ENCODE measurements around the gene ANTXRL. TPM values are rescaled to one million over a fixed set of nuclear protein-coding genes. Genes with fewer than 3 reads are reported as not detected.
"Not testable (repeated sequence)": the region's sequence is repeated elsewhere in the genome, so short reads cannot be mapped to it uniquely, and the experiment has no call there.

ANTXRL gene
- total RNA-seq, 1 experiment from 2014 or later = 0.26 TPM

DNA sequence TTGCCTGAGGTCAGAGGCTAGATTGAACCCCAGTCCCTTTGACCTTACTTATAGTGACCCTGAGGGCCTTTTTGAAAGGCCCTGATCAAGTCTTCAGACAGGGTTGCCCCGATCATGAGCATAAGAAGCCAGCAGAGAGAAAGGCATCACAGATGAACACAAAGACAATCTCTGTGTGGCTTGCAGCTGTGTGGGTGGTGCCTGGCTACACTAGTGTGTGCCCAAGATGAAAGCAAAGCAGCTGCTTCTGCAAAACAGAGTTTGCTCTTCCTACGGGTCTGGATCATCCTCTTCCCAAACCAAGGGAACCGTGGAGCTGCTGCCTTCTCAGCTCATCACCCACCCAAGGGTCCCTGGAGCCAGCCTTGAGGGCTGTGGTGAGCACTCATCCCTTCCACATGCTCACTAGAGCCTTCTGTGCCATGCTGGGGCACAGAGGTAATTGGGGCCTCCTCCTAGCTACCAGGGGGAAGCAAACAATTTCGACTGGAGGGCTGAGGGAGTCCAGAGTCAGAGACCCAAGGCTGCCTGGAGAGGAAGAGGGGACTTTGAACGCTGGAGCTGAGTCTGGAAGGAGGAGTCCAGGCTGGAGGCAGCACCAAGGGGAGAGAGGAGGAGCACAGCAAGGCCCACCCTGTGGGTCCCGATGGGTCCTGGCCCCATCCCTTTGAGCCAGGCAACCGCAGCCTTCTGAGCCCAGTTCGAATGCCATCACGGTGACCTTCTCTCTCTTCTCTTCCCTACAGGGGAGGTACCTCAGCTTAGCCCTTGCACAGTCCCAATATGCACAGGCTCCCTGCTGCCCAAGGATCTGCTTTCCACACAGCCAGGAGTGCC, 42.3 kb downstream of the ANTXRL start:
- DNase-seq = no peak
- Histone ChIP-seq H3K27ac (no peak overlapping the region), H3K4me2 (no peak overlapping the region), H2AFZ (no peak overlapping the region), H3K27me3 (ENCODE audit: insufficient read depth, low read depth) (no peaks in the 10 kb centered on the region), H3F3A (ENCODE audit: insufficient read depth, low read depth) (no peaks in the 10 kb centered on the region), H3K79me2 (ENCODE audit: low read depth) (no peaks in the 10 kb centered on the region), H3K4me3 (no peak overlapping the region), H3K4me1 (replicated peaks; ENCODE audit: insufficient read depth) (peaks cover 19% of the 10 kb centered on the region), H3K9me2 (ENCODE audit: insufficient read depth) (no peaks in the 10 kb centered on the region), H3K9me3 (ENCODE audit: insufficient read depth, low read depth) (no peaks in the 10 kb centered on the region), H3K36me3 (ENCODE audit: low read depth) (no peaks in the 10 kb centered on the region), H4K20me1 (ENCODE audit: insufficient read depth) (no peaks in the 10 kb centered on the region)
- ChIA-PET POLR2A (ENCODE audit: unreplicated experiment) (no interaction called here), CTCF (no interaction called here)
- TF ChIP-seq EZH2 (IDR thresholded peaks at IDR 0.05; ENCODE audit: low read depth) = no peak
- TF ChIP-seq, protein P1, sequence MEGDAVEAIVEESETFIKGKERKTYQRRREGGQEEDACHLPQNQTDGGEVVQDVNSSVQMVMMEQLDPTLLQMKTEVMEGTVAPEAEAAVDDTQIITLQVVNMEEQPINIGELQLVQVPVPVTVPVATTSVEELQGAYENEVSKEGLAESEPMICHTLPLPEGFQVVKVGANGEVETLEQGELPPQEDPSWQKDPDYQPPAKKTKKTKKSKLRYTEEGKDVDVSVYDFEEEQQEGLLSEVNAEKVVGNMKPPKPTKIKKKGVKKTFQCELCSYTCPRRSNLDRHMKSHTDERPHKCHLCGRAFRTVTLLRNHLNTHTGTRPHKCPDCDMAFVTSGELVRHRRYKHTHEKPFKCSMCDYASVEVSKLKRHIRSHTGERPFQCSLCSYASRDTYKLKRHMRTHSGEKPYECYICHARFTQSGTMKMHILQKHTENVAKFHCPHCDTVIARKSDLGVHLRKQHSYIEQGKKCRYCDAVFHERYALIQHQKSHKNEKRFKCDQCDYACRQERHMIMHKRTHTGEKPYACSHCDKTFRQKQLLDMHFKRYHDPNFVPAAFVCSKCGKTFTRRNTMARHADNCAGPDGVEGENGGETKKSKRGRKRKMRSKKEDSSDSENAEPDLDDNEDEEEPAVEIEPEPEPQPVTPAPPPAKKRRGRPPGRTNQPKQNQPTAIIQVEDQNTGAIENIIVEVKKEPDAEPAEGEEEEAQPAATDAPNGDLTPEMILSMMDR (conservative IDR thresholded peaks at IDR 0.05) = no peak
- intact Hi-C loops (cut with micrococcal nuclease; ENCODE audit: unreplicated experiment) = no loop called here
- no TSS peak for BruUV-seq (replicated peaks)

DNA sequence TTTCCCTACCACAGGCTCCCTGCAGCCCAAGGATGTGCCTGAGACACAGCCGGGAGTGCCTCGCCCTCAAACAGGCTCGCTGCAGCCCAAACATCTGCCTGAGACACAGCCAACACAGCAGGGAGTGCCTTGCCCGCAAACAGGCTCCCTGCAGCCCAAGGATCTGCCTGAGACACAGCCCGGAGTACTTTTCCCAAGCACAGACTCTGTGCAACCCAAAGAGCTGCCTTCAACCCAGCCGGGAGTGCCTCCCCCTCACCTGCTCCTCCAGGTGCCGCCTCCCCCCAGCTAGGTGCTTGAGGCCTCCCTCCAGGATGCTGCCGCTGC, 42.9 kb downstream of the ANTXRL start:
- Histone ChIP-seq H3K9me3 (ENCODE audit: insufficient read depth, low read depth) (no peaks in the 10 kb centered on the region), H3K36me3 (ENCODE audit: low read depth) (no peaks in the 10 kb centered on the region), H3K27me3 (ENCODE audit: insufficient read depth, low read depth) (no peaks in the 10 kb centered on the region), H3K4me2 (no peak overlapping the region), H3K4me1 (replicated peaks; ENCODE audit: insufficient read depth) (peaks cover 19% of the 10 kb centered on the region), H3K4me3 (no peak overlapping the region), H3F3A (ENCODE audit: insufficient read depth, low read depth) (no peaks in the 10 kb centered on the region), H3K27ac (no peak overlapping the region), H4K20me1 (ENCODE audit: insufficient read depth) (no peaks in the 10 kb centered on the region), H2AFZ (no peak overlapping the region), H3K79me2 (ENCODE audit: low read depth) (no peaks in the 10 kb centered on the region), H3K9me2 (ENCODE audit: insufficient read depth) (no peaks in the 10 kb centered on the region)
- no TSS peak for BruUV-seq (replicated peaks)
- ChIA-PET CTCF (no interaction called here), POLR2A (ENCODE audit: unreplicated experiment) (no interaction called here)
- intact Hi-C loops (cut with micrococcal nuclease; ENCODE audit: unreplicated experiment) = no loop called here
- no peak for TF ChIP-seq EZH2 (IDR thresholded peaks at IDR 0.05; ENCODE audit: low read depth)
- TF ChIP-seq, protein P1 (conservative IDR thresholded peaks at IDR 0.05) = no peak
- no peak for DNase-seq

DNA sequence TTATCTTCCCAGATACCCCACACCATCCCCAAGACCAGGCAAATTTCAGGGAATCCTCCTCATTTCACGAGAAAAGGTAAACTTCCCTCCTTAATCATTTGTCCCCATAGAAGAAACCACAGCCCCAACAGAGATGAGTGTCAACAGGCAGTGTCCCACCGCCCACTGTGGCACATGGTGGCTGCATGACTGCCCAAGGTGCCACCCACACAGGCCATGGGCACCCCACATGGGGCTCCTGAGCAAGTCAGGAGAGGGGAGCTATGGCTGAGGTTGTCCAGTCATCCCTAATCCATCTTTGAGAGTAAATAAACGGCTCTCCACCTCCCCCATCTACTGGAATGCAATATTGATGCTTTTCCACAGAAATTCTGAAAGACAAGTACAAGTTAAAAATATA, 44.1 kb downstream of the ANTXRL start:
- H3K36me3 ChIP-seq (ENCODE audit: low read depth) = no peaks in the 10 kb centered on the region
- H3F3A ChIP-seq (ENCODE audit: insufficient read depth, low read depth) = no peaks in the 10 kb centered on the region
- ChIA-PET CTCF (no interaction called here), POLR2A (ENCODE audit: unreplicated experiment) (no interaction called here)
- no peaks in the 10 kb centered on the region for H3K9me3 ChIP-seq (ENCODE audit: insufficient read depth, low read depth)
- no TSS peak for BruUV-seq (replicated peaks)
- no peaks in the 10 kb centered on the region for H3K9me2 ChIP-seq (ENCODE audit: insufficient read depth)
- H2AFZ ChIP-seq = no peak overlapping the region
- DNase-seq = no peak
- no peak overlapping the region for H3K4me3 ChIP-seq
- no peak overlapping the region for H3K27ac ChIP-seq
- H3K79me2 ChIP-seq (ENCODE audit: low read depth) = no peaks in the 10 kb centered on the region
- no peak overlapping the region for H3K4me2 ChIP-seq
- H3K4me1 ChIP-seq (replicated peaks; ENCODE audit: insufficient read depth) = peaks cover 7% of the 10 kb centered on the region
- H4K20me1 ChIP-seq (ENCODE audit: insufficient read depth) = no peaks in the 10 kb centered on the region
- intact Hi-C loops (cut with micrococcal nuclease; ENCODE audit: unreplicated experiment) = no loop called here
- no peak for TF ChIP-seq EZH2 (IDR thresholded peaks at IDR 0.05; ENCODE audit: low read depth)
- TF ChIP-seq, protein P1 (conservative IDR thresholded peaks at IDR 0.05) = no peak
- H3K27me3 ChIP-seq (ENCODE audit: insufficient read depth, low read depth) = no peaks in the 10 kb centered on the region

DNA sequence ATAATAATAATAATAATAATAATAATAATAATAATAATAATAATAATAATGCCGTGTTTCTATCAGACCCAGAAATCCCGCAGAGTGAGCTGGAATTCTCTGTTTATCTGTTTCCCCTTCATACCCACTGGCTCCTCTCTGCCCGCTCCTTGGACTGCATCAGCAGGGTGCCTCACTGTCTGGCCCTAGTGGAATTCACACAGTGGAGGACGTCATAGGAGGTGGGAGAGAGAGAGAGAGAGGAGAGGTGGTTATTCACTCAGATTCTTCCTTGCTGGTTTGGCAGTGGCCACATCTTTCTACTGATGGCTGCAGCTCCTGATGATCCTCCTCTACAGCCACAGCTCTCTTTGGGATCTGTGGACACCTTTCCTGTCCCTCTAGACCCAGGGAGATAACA, 78.7 kb downstream of the ANTXRL start:
- H3K4me3 ChIP-seq; H3K36me3 ChIP-seq (ENCODE audit: low read depth); H3K9me2 ChIP-seq (ENCODE audit: insufficient read depth); H4K20me1 ChIP-seq (ENCODE audit: insufficient read depth); H3K4me2 ChIP-seq; H3F3A ChIP-seq (ENCODE audit: insufficient read depth, low read depth); H3K27me3 ChIP-seq (ENCODE audit: insufficient read depth, low read depth); CTCF ChIA-PET; POLR2A ChIA-PET (ENCODE audit: unreplicated experiment); H3K9me3 ChIP-seq (ENCODE audit: insufficient read depth, low read depth); BruUV-seq (replicated peaks); intact Hi-C loops (cut with micrococcal nuclease; ENCODE audit: unreplicated experiment); H3K27ac ChIP-seq; H2AFZ ChIP-seq; H3K79me2 ChIP-seq (ENCODE audit: low read depth); DNase-seq: not testable (repeated sequence)
- H3K4me1 ChIP-seq (replicated peaks; ENCODE audit: insufficient read depth) = peaks cover 24% of the 10 kb centered on the region

DNA sequence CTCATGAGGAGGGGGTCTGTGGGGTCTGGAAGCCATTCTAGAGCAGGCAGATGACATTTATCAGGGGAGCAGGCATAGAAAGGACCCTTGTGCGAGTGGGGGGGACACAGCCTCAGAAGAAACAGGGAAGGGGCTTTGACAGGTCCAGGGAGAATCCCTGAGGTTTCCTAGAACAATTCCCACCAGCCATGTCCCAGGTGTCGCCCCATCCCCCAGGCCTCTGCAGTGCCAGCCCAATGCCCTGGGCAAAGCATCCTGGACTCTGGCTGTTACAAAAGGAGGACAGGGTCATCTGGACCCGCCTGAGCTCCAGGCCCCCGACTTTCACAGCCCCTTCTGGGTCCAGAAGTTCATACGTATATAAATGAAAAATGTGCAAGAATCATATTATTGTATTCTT, 80.4 kb downstream of the ANTXRL start:
- H2AFZ ChIP-seq; H3K9me3 ChIP-seq (ENCODE audit: insufficient read depth, low read depth); H3K27ac ChIP-seq; H3K79me2 ChIP-seq (ENCODE audit: low read depth); H3F3A ChIP-seq (ENCODE audit: insufficient read depth, low read depth); H3K9me2 ChIP-seq (ENCODE audit: insufficient read depth); H3K4me3 ChIP-seq; H3K27me3 ChIP-seq (ENCODE audit: insufficient read depth, low read depth); intact Hi-C loops (cut with micrococcal nuclease; ENCODE audit: unreplicated experiment); H3K36me3 ChIP-seq (ENCODE audit: low read depth); DNase-seq; H4K20me1 ChIP-seq (ENCODE audit: insufficient read depth); POLR2A ChIA-PET (ENCODE audit: unreplicated experiment); H3K4me2 ChIP-seq; CTCF ChIA-PET; BruUV-seq (replicated peaks): not testable (repeated sequence)
- H3K4me1 ChIP-seq (replicated peaks; ENCODE audit: insufficient read depth) = peaks cover 24% of the 10 kb centered on the region
